Measurements from ENCODE around the gene TMEM209.
"Not testable (repeated sequence)": the region's sequence is repeated elsewhere in the genome, so short reads cannot be mapped to it uniquely, and the experiment has no call there.

TMEM209 gene

DNA sequence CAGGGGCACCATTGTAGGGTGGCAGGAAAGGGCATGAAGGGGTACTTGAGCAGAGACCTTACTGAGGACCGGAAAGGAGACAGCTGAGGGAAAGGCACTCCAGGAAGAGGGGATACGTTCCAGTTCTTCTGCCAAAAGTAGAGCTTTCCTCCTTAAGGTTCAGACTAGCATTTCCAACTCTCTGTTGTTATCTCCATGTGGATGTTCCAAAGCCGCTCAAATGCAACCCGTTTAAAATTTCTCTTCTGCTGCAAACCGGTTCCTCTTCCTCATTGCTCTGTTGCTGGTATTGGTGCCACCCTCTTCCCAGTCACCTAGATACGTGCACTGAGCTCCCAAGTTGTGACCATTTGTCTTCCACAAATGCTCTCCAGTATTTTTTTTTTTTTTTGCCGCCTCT lies 47.5 kb downstream of the TMEM209 start:
- no peak for DNase-seq

DNA sequence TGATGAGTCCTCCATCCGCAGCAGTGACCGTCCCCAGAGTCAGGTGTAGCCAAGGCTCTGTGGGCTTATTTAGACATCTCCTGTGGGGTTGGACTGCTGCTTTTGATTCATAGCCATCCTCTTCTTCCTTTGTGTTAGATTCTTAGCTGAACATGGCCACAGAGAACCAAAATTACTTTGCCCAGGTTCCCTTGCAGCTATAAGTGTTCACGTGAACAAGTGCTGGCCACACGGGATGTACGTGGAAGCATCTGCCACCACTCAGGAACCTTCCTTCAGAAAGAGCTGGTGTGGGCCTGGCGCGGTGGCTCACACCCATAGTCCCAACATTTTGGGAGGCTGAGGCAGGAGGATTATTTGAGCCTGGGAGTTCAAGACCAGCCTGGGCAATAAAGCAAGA lies 49.1 kb downstream of the TMEM209 start:
- no peak for DNase-seq

DNA sequence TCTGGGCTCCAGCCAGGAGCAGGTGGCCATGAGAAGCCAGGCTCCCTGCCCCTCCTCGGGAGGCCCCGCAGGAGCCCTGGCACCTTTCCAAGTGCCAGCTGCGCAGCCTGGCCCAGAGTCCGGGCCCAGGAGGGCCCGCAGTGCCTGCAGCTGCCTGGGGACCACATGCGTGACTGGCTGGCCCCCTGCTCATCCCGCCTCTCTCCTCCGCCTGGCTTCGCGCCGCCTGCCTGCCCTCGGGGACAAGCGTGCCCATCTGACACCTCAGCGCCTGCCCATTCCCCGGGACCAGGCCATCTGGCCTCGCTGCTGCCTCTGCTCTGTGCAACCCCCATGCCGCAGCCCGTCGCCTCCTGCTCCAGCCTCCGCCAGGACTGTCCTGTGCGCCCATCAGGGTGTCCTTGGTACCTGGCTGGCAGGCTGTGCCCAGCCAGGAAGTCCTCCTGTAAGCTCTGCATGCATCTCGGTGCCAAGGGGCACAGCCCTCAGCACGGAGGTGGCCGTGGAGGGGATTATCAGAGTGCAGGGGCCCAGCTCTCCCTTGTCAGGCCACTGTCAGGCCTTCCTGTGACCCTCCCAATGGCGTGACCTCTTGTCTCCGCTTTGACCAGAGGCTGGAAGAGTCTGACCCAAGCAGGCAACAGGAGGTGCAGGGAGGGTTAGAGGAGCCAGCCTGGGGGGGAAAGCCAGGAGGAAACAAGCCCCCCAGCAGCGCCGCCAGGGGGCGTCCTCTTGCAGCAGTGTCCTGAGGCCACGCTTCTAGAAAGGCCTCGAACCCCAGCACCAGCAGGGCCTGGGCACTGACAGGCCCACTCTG lies 50.5 kb downstream of the TMEM209 start:
- DNase-seq = no peak

DNA sequence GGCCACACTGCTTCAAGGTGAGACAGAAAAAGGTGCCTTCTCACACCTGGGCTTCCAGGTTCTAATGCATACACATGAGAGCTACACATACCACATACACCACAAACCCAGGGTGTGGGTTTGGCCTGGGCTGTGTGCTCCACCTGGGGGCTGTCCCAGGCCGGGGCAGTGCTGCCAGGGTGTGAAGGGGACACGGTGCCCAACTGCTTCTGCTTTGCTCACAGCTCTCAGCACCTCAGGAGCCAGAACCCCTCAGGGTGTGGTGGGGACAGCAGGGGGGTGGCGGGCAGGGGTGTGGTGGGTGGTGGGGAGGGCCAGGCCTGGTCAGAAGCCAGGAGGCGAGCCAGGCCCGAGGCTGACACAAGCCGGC lies 51.1 kb downstream of the TMEM209 start:
- no peak for DNase-seq

DNA sequence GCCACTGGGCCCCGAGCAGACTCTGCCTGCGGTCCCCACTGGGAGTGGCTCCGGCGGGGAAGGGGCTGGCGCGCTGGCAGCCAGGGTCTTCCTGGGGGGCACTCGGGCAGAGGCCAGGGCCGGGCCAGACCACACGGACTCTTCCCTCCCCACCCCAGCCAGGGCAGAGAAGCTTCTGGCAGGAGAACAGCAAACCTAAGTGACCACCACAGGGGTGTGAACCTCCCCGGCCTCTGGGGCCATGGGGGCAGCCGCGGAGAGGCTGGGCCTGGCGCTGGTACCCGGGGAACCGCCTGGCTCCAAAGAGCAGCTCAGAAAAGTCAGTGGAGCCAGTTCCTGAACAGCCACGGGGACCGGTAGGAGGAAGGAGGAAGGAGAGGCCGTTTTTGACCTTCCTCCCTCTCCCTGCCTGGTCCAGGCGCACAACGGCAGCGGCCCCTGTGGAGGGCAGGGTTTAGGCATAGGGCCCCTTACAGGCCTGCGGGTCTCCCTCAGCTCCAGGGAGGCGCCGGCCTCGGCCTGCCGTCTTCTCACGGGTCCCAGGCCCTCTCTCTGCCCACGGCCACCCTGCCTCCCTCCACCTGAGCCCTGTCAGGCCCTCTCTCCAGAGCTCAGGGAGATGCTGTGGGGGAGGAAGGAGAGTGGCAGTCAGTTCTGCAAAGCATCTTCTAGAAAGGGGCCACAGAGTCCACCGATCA lies 51.8 kb downstream of the TMEM209 start:
- no peak for DNase-seq

DNA sequence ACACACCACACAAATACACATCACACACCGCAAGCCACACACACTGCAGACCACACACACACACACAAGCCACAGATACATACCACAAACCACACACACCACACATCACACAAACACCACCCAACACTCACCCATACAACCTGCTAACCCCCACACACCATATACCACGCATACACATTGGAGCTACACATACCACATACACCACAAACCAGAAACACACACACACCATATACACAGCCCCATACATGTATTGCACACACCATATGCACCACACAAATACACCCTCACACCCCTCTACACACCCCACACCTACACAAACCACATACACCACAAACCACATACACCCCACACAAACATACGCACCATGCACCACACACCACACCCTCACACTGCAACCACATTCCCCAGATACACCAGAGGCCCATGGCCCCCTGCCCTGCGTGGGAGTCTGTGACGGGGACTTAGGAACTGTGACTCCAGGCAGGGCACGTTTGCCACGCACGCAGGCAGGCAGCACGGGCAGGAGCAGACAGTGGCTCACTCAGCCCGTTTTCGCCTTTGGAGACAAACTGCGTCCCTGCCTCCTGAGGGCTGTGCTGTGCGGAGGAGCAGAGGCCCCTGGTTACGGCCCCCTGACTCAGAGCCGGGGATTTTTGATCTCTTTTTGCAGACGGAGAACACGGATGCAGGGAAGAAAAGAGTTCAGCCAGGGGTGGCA lies 52.6 kb downstream of the TMEM209 start:
- peak; percentile 51 for DNase-seq

DNA sequence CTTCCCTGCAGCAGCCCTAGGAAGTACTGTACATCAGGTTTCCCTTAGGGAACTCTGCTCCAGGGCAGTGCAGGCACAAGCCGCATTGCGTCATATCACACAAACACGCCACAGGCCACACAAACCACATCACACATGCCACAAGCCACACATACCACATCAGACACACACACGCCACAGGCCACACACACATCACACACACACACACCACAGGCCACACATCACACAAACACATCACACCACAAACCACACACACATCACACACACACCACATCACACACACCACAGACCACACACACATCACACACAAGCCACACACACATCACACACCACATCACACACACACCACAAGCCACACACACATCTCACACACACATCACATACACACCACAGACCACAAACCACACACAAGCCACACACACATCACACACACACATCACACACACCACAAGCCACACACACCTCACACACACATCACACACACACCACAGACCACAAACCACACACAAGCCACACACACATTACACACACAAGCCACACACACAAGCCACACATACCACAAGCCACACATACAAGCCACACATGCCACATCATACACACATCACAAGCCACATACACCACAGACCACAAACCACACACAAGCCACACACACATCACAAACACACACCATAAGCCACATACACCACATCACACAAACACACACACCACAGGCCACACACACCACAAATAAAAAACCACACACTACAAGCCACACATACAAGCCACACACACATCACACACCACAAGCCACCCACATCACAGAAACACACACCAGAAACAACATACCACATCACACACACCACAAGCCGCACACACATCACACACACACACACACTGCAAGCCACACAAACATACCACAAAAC lies 53.4 kb downstream of the TMEM209 start:
- DNase-seq = peak; percentile 72

DNA sequence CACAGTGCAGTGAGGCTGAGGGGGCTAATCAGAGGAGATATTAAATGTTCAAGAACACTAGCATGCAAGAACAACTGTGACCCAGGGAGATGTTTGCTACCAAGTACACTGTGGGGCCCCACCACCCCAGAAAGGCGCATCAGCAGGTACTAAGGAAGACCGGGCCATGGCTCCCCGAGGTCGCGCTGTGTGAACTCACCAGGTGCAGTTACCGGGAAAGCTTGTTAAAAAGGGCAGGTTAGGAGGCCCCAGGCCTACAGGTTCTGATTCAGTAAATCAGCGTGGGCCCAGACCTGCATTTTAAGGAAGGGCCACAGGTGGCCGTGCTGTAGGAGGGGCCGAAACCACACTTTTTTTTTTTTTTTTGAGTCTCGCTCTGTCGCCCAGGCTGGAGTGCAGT lies 54.6 kb downstream of the TMEM209 start:
- no peak for DNase-seq

DNA sequence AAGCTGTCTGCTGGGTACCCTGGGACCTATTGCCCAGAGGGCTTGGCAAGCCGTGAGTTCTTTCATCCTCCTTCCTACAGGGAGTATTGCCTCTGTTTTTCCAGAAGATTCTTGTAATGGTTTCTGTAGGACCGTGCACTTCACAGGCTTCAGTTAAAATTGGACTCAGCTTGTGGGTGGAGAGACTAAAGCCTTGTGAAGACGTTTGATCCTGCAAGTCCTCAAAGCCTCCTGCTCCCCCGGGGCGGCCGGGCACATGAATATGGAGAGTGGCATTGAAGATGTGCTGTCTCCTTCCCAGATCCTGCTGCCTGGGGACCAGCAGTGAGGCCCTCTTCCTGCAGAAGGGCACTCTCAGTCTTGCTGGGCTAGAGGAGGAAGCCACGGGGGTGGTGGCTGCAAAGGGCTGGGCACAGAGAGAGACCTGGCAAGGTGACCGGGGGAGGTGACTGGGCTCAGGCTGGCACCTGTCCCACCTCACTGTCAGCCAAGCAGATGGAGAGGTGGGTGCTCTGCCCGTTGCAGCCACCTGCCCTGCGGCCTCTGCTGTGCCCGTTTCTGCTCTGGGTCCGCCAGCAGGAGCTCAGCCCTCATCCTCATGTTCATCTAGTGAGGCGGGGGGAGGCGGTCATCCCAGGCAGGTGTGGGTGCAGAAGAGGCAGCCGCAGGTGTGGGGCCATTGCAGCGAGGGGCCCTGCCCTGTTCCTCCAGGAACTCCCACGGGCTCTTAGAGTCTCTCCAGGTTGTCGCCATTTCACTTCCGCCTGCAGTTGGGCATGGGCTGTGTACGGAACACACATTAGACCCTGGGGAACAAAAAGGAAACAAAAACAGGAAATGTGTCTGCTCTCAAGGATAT lies 55.7 kb downstream of the TMEM209 start:
- DNase-seq = no peak

DNA sequence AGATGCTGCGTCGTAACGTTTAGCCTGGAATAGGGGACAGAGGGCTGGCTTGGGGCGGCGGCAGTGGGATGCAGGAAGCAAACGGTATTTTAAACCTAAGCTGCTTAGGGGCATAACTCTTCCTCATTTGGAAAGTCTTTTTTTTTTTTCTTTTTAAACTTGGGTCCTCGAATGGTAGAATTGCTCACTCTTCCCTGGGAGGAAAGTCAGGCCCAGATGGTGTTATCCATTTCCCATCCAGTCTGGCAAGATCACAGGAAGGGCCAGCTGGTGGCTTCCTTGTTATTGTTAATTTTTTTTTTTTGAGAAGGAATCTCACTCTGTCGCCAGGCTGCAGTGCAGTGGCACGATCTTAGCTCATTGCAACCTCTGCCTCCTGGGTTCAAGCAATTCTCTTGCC lies 56.6 kb downstream of the TMEM209 start:
- DNase-seq = peak; percentile 29

DNA sequence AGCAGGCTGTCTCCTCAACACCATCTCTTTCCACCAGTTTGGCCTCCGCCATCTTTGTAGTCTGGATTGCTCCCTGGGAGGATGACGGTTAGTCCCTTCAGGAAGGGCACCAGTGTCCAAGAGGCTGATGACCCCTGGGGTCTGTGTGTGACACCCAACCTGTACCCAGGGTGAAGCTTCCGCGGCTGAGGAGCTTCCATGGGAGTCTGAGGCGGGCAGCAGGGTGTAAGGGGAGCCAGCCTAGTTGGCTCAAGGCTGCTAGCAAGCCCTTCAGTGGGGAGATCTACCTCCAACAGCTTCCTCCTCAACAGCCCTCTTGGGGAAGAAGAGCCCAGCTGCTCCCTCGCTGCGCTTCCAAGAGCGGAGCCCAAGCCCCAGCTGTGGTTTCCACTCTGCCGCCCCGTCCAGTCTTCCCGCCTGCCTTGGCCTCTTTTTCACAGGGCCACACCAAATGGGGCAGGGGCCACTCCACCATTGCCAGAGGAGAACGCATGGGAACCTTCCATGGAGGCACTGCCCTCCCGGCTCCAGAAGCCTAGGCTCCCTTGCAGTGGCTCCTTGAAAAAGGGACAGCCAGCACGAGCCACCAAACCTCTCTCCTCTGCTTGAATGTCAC lies 57.4 kb downstream of the TMEM209 start:
- DNase-seq = no peak

DNA sequence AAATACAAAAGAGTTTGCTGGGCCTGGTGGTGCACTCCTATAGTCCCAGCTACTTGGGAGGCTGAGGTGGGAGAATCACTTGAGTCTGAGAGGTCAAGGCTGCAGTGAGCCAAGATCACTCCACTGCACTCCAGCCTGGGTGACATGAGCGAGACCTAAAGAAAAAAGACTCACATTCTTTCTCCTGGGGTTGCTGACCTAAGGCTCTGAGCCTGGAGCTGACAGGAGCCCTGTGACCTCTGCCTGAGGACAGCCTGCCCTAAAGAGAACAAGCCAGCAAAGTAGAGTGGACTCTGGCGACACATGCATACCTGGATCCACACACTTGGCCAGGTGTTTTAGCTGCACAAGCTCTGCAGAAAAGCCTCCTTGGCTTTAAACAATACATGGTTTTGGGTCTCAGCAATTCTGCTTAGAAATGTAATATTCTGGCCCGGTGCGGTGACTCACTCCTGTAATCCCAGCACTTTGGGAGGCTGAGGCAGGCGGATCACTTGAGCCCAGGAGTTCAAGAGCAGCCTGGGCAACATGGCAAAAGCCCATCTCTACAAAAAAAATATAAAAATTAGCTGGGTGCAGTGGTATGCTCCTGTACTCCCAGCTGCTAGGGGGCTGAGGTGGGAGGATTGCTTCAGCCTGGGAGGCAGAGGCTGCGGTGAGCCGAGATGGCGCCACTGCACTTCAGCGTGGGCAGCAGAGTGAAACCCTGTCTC lies 58.4 kb downstream of the TMEM209 start:
- DNase-seq = no peak

DNA sequence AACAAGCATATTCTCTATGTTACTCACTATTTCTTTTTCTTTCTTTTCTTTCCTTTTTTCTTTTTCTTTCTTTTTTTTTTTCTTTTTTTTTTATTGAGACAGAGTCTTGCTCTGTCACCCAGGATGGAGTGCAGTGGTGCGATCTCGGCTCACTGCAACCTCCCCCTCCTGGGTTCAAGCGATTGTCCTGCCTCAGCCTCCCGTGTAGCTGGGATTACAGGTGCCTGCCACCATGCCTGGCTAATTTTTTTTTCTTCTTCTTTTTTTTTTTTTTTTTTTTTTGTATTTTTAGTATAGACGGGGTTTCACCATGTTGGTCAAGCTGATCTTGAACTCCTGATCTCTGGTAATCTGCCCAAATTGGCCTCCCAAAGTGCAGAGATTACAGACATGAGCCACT lies 59.1 kb downstream of the TMEM209 start:
- DNase-seq = not testable (repeated sequence)

DNA sequence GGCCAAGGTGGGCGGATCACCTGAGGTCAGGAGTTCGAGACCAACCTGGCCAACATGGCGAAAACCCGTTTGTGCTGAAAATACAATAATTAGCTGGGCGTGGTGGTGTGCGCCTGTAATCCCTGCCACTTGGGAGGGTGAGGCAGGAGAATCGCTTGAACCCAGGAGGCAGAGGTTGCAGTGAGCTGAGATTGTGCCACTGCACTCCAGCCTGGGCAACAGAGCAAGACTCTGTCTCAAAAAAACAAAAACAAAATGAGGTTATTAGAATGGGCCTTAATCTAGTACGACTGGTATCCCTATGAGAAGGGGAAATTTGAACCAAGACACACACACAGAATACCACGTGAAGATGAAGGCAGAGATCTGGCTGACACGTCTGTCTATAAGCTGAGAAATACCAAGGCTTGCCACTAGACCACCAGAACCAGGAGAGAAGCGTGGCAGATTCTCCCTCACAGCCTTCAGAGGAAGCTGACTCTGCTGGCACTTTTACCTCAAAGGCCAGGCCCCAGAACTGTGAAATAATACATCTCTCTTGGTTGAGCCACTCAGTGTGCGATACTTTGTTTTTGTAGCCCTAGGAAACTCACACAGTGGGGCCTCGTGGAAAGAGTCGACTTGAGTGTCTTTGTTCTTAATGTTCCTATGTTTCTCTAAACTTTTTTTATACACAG lies 59.6 kb downstream of the TMEM209 start:
- peak; percentile 17 for DNase-seq

DNA sequence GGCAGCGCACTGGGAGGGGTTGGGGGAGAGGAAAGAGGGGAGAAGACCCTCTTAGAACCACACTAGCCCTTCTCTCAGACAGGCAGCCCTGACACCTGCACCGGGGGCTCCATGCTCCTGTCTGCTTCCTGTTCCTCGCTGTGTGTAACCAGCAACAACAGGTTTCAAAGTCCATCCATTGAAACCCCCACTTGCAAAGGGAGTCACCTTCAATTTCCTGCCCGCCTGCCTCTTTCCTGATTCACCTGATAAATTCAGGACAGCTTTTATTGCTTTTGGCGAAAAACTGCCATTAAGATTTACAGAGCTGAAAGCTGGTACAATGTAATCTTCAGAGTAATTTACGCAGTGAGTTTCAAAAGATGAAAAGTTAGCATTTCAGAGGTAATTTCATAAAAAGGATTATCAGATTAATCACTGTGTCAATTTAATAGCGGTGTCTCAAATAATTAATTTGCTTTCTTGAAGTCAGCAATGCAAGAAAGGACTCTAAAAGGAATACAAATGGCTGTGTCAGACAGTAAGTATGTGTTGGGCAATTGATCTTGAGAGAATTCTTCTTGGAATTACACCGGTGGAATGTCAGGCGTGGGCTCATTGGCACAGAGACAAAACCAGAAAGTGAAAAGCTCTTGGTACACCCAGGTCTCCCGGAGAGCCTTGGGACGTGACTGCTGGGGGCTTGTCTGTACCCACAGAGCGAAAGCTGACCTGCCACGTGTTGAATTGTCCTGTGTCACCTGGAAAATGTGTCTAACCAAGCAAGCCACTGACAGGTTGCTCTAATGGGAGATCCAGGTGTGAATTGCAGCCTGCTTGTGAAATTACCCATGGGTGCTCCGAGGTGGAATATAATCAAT lies 60.7 kb downstream of the TMEM209 start:
- peak; percentile 94 for DNase-seq

DNA sequence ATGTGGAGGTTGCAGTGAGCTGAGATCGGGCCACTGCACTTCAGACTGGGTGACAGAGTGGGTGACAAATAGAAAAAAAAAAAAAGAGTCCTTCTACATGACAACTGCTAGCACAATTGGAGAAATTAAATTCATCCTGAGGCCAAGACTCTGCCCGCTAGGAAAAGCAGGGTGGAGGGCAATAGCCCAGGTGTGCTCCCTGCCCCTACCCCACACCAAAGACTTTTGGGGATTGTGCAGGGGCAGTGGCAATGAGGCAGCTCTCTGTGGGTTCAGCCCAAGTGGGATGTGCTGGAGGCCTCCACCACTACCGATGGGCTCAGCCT lies 61.3 kb downstream of the TMEM209 start:
- no peak for DNase-seq

DNA sequence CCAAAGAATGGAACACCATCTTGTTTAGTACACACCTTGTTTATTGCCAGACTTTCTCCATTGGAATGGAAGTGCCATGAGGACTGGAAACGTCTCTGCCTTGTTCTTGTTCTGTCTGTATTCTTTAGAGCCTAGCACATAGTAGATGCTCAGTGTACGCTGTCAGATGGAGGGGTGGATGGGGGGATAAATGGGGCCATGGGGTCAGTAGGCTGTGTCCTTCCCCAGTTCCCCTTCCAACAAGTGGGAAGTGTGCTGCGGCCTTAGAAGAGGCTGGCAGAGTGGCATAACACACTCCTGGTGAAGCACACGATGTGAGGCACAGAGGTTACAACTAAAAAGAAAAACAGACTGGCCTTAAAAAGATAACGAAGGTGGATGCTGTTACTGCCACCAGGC lies 61.9 kb downstream of the TMEM209 start:
- no peak for DNase-seq

DNA sequence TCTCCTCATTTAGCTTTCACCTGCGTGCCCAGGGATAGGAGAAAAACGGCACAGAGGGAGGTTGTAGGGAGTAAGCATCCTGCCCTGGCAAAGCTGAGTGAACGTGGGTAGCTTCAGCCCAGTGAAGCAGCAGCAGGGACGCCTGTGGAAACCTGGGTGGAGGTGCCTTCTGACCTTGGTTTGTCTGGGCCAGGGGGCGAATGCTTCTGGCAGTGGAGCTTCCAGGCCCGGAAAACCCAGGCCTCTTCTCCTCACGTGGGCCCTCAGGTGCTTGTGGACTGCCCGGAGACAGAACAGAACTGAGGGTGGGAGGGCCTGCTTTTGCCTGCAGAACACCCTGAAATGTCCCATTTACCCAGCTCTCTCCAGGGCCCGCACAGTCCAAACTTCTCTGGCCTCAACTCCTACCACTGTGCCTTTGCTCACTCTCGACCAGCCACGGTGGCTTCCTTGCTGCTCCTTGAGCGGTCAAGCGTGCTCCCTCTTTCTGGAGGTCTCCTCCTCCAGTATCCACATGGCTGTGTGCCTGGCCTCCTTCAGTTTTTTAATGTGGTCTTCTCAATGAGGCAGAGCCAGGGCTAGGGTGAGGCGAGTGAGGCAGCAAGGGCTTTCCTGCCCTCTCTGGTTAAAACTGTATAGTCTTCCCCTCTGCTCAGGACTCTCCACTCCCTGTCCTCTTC lies 62.4 kb downstream of the TMEM209 start:
- no peak for DNase-seq
